Liver (tissue), 3 donors: ENCODE results near the gene PDCD2L.

Source experiments
- ATF3 ChIP-seq: IDR thresholded peaks from 2 replicates; pipeline ENCODE4 v1.6.1; 2016; ENCODE audit warnings: antibody characterized with exemption
- EGR1 ChIP-seq, 2 donors: IDR thresholded peaks; 2 replicates each; pipeline ENCODE4 v1.6.1; 2016 to 2018; ENCODE audit warnings: antibody characterized with exemption in 2 of 2, low read depth in 2 of 2
- FOXA1 ChIP-seq: IDR thresholded peaks from 2 replicates; pipeline ENCODE4 v1.6.1; 2016; ENCODE audit warnings: antibody characterized with exemption
- GABPA ChIP-seq, 2 donors: IDR thresholded peaks in 1 of 2; conservative IDR thresholded peaks in 1 of 2; 2 replicates each; pipeline ENCODE4 v1.6.1; 2016; ENCODE audit warnings: antibody characterized with exemption in 2 of 2, mild to moderate bottlenecking in 1 of 2, moderate library complexity in 1 of 2
- JUND ChIP-seq, 2 donors: IDR thresholded peaks; 2 replicates each; pipeline ENCODE4 v1.6.1; 2016; ENCODE audit warnings: antibody characterized with exemption in 2 of 2
- MAX ChIP-seq: IDR thresholded peaks from 2 replicates; pipeline ENCODE4 v1.6.1; 2016; ENCODE audit warnings: antibody characterized with exemption
- NR2F2 ChIP-seq: IDR thresholded peaks from 2 replicates; pipeline ENCODE4 v1.6.1; 2016; ENCODE audit warnings: antibody characterized with exemption
- RAD21 ChIP-seq, 2 donors: IDR thresholded peaks; 2 replicates each; pipeline ENCODE4 v1.6.1; 2016; ENCODE audit warnings: antibody characterized with exemption in 2 of 2, mild to moderate bottlenecking in 2 of 2
- REST ChIP-seq: IDR thresholded peaks from 2 replicates; pipeline ENCODE4 v1.6.1; 2016; ENCODE audit warnings: antibody characterized with exemption, mild to moderate bottlenecking
- TAF1 ChIP-seq: conservative IDR thresholded peaks from 2 replicates; pipeline ENCODE4 v1.6.1; 2016; ENCODE audit warnings: antibody characterized with exemption, mild to moderate bottlenecking
- YY1 ChIP-seq: IDR thresholded peaks from 2 replicates; pipeline ENCODE4 v1.6.1; 2016; ENCODE audit warnings: antibody characterized with exemption, mild to moderate bottlenecking
- ZBTB33 ChIP-seq: IDR thresholded peaks from 2 replicates; pipeline ENCODE4 v1.6.1; 2016; ENCODE audit warnings: antibody characterized with exemption
- TF ChIP-seq, protein P1 (sequence below): fragments of 150-350 bp; IDR thresholded peaks from 2 replicates; pipeline ENCODE4 v1.5.1; 2017; ENCODE audit warnings: improper control_type of control experiment, low read depth, low read length; ENCODE audit not compliant: missing input control
- donor health status: healthy.
- donor health status: healthy.

- no peak for TF ChIP-seq GABPA (IDR thresholded peaks at IDR 0.05 in 1 of 2, conservative IDR thresholded peaks at IDR 0.05 in 1 of 2)
- TF ChIP-seq RAD21 (IDR thresholded peaks at IDR 0.05) = no peak
- TF ChIP-seq, protein P1, sequence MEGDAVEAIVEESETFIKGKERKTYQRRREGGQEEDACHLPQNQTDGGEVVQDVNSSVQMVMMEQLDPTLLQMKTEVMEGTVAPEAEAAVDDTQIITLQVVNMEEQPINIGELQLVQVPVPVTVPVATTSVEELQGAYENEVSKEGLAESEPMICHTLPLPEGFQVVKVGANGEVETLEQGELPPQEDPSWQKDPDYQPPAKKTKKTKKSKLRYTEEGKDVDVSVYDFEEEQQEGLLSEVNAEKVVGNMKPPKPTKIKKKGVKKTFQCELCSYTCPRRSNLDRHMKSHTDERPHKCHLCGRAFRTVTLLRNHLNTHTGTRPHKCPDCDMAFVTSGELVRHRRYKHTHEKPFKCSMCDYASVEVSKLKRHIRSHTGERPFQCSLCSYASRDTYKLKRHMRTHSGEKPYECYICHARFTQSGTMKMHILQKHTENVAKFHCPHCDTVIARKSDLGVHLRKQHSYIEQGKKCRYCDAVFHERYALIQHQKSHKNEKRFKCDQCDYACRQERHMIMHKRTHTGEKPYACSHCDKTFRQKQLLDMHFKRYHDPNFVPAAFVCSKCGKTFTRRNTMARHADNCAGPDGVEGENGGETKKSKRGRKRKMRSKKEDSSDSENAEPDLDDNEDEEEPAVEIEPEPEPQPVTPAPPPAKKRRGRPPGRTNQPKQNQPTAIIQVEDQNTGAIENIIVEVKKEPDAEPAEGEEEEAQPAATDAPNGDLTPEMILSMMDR = no peak
- TF ChIP-seq JUND (IDR thresholded peaks at IDR 0.05) = no peak
- TF ChIP-seq YY1 = no peak
- no peak for TF ChIP-seq ATF3
- TF ChIP-seq MAX = no peak
- TF ChIP-seq ZBTB33 = no peak
- TF ChIP-seq FOXA1 = no peak
- no peak for TF ChIP-seq TAF1
- TF ChIP-seq REST = no peak
- no peak for TF ChIP-seq NR2F2
- TF ChIP-seq EGR1 (IDR thresholded peaks at IDR 0.05; ENCODE audit: low read depth in 2 of 2) = no peak
Observed at GRCh38 chr19:34408411-34408810, 4.2 kb downstream of the PDCD2L start.
